ENCODE results near the gene FAM81B.
"Not testable (repeated sequence)": the region's sequence is repeated elsewhere in the genome, so short reads cannot be mapped to it uniquely, and the experiment has no call there.

The FAM81B gene

DNA sequence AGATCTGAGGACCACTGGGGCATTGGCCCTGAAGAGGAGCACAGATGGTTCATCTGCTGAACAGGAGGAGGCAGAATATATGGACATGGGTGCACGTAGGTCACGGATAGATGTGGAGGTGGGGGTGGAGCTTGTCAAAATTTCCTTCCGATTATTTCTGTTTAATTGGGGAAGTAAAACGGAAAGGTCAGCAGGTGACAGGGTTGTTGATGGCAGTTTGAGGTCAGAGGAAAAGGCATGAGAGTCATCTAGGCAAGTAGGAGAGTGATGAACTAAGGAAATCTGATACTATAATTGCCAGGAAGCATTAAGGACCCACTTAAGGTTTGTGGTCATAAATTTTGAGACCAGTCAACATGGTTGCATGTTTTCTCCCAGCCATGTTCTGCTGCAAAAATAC lies 8.4 kb upstream of the FAM81B start:
- Histone ChIP-seq H3K9me2 (ENCODE audit: low read depth, low read length) (no peaks in the 10 kb centered on the region), H3K4me2 (ENCODE audit: low read length) (no peak overlapping the region), H3K79me2 (ENCODE audit: insufficient read depth, low read length) (no peaks in the 10 kb centered on the region), H3K9ac (ENCODE audit: low read length) (no peak overlapping the region), H3K36me3 (ENCODE audit: insufficient read depth, low read length) (no peaks in the 10 kb centered on the region), H4K20me1 (ENCODE audit: insufficient read depth, low read length) (no peaks in the 10 kb centered on the region), H3K27me3 (ENCODE audit: insufficient read depth, low read length) (no peaks in the 10 kb centered on the region), H2AFZ (ENCODE audit: low read length) (no peak overlapping the region), H3K27ac (ENCODE audit: low read depth, low read length, poor library complexity, severe bottlenecking) (no peak overlapping the region), H3K4me1 (ENCODE audit: insufficient read depth, low read length, severe bottlenecking) (no peaks in the 10 kb centered on the region), H3K4me3 (ENCODE audit: low read depth, low read length, poor library complexity, severe bottlenecking) (no peak overlapping the region), H3K9me3 (ENCODE audit: low read length) (no peaks in the 10 kb centered on the region), H3F3A (ENCODE audit: insufficient read depth, low read length) (no peaks in the 10 kb centered on the region)
- TF ChIP-seq, protein P1, sequence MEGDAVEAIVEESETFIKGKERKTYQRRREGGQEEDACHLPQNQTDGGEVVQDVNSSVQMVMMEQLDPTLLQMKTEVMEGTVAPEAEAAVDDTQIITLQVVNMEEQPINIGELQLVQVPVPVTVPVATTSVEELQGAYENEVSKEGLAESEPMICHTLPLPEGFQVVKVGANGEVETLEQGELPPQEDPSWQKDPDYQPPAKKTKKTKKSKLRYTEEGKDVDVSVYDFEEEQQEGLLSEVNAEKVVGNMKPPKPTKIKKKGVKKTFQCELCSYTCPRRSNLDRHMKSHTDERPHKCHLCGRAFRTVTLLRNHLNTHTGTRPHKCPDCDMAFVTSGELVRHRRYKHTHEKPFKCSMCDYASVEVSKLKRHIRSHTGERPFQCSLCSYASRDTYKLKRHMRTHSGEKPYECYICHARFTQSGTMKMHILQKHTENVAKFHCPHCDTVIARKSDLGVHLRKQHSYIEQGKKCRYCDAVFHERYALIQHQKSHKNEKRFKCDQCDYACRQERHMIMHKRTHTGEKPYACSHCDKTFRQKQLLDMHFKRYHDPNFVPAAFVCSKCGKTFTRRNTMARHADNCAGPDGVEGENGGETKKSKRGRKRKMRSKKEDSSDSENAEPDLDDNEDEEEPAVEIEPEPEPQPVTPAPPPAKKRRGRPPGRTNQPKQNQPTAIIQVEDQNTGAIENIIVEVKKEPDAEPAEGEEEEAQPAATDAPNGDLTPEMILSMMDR (IDR thresholded peaks at IDR 0.05; ENCODE audit: low read length): no peak
- no peak for TF ChIP-seq EZH2 (IDR thresholded peaks at IDR 0.05; ENCODE audit: borderline replicate concordance, low read length)

DNA sequence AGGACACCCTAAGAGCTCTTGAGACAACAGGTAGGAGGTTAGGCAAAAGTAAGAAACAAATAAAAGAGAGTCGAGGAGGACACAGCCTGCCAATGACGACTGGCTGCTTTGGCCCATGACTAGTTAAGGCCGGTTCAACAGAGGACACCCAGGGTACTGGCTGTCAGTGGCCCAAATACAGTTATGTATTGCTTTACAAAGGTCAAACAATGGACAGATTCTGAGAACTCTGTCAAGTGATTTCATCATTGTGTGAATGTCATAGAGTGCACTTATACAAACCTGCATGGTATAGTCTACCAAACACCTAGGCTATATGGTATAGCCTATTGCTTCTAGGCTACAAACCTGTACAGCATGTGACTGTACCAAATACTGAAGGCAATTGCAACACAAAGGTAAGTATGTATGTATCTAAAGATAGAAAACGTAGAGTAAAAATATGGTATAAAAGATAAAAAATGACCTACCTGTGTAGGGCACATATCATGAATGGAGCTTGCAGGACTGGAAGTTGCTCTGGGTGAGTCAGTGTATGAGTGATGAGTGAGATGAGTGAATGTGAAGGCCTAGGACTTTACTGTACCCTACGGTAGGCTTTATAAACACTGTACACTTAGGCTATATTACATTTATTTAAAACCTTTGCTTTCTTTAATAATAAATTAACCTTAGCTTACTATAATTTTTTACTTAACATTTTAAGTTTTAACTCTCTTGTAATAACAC lies 6.5 kb upstream of the FAM81B start:
- Histone ChIP-seq H3K4me2 (ENCODE audit: low read length) (no peak overlapping the region), H3K4me1 (ENCODE audit: insufficient read depth, low read length, severe bottlenecking) (no peaks in the 10 kb centered on the region), H4K20me1 (ENCODE audit: insufficient read depth, low read length) (no peaks in the 10 kb centered on the region)

DNA sequence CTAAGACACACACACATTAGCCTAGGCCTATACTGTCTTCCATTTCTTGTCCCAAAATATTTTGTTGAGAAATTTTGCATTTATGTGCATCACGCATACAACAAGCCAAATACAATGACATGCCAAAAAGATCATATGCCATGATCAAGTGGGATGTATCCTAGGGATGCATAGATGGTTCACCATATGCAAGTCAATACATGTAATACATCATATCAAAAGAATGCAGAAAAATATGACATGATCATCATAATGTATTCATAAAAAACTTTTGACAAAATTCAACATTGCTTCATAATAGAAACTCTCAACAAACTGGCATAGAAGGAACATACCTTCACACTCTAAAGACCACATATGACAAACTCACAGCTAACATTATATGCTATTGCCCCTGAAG lies 5.8 kb upstream of the FAM81B start:
- Histone ChIP-seq H3K27ac (ENCODE audit: low read depth, low read length, poor library complexity, severe bottlenecking) (no peak overlapping the region), H3K9me3 (ENCODE audit: low read length) (no peaks in the 10 kb centered on the region), H4K20me1 (ENCODE audit: insufficient read depth, low read length) (no peaks in the 10 kb centered on the region), H2AFZ (ENCODE audit: low read length) (no peak overlapping the region), H3K9me2 (ENCODE audit: low read depth, low read length) (no peaks in the 10 kb centered on the region), H3F3A (ENCODE audit: insufficient read depth, low read length) (no peaks in the 10 kb centered on the region), H3K9ac (ENCODE audit: low read length) (no peak overlapping the region), H3K4me2 (ENCODE audit: low read length) (no peak overlapping the region), H3K4me1 (ENCODE audit: insufficient read depth, low read length, severe bottlenecking) (no peaks in the 10 kb centered on the region), H3K79me2 (ENCODE audit: insufficient read depth, low read length) (no peaks in the 10 kb centered on the region), H3K36me3 (ENCODE audit: insufficient read depth, low read length) (no peaks in the 10 kb centered on the region), H3K27me3 (ENCODE audit: insufficient read depth, low read length) (no peaks in the 10 kb centered on the region), H3K4me3 (ENCODE audit: low read depth, low read length, poor library complexity, severe bottlenecking) (no peak overlapping the region)
- TF ChIP-seq, protein P1 (IDR thresholded peaks at IDR 0.05; ENCODE audit: low read length): no peak
- no peak for TF ChIP-seq EZH2 (IDR thresholded peaks at IDR 0.05; ENCODE audit: borderline replicate concordance, low read length)

More for the DNA sequence above, 6.5 kb upstream of the FAM81B start:
- no peak for TF ChIP-seq EZH2 (IDR thresholded peaks at IDR 0.05; ENCODE audit: borderline replicate concordance, low read length)
- TF ChIP-seq, protein P1 (IDR thresholded peaks at IDR 0.05; ENCODE audit: low read length): no peak
- Histone ChIP-seq H3K9me3 (ENCODE audit: low read length) (no peaks in the 10 kb centered on the region), H3K9ac (ENCODE audit: low read length) (no peak overlapping the region), H3K79me2 (ENCODE audit: insufficient read depth, low read length) (no peaks in the 10 kb centered on the region), H3K27ac (ENCODE audit: low read depth, low read length, poor library complexity, severe bottlenecking) (no peak overlapping the region), H3K27me3 (ENCODE audit: insufficient read depth, low read length) (no peaks in the 10 kb centered on the region), H3F3A (ENCODE audit: insufficient read depth, low read length) (no peaks in the 10 kb centered on the region), H2AFZ (ENCODE audit: low read length) (no peak overlapping the region), H3K36me3 (ENCODE audit: insufficient read depth, low read length) (no peaks in the 10 kb centered on the region), H3K4me3 (ENCODE audit: low read depth, low read length, poor library complexity, severe bottlenecking) (no peak overlapping the region), H3K9me2 (ENCODE audit: low read depth, low read length) (no peaks in the 10 kb centered on the region)

DNA sequence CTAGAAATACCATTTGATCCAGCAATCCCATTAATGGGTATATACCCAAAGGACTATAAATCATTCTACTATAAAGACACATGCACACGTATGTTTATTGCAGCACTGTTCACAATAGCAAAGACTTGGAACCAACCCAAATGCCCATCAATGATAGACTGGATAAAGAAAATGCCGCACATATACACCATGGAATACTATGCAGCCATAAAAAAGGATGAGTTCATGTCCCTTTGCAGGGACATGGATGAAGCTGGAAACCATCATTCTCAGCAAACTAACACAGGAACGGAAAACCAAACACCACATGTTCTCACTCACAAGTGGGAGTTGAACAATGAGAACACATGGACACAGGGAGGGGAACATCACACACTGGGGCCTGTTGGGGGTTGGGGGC lies 799 bp downstream of the FAM81B start:
- not testable (repeated sequence) for H2AFZ ChIP-seq (ENCODE audit: low read length); H3K9ac ChIP-seq (ENCODE audit: low read length); H3K27ac ChIP-seq (ENCODE audit: low read depth, low read length, poor library complexity, severe bottlenecking); H3K79me2 ChIP-seq (ENCODE audit: insufficient read depth, low read length); H3K4me3 ChIP-seq (ENCODE audit: low read depth, low read length, poor library complexity, severe bottlenecking); H3K36me3 ChIP-seq (ENCODE audit: insufficient read depth, low read length); H3K4me2 ChIP-seq (ENCODE audit: low read length); H3K9me2 ChIP-seq (ENCODE audit: low read depth, low read length); H4K20me1 ChIP-seq (ENCODE audit: insufficient read depth, low read length); H3K27me3 ChIP-seq (ENCODE audit: insufficient read depth, low read length); H3K4me1 ChIP-seq (ENCODE audit: insufficient read depth, low read length, severe bottlenecking); H3K9me3 ChIP-seq (ENCODE audit: low read length); H3F3A ChIP-seq (ENCODE audit: insufficient read depth, low read length)
